ENCODE results near the gene AP2S1.
"Not testable (repeated sequence)": the region's sequence is repeated elsewhere in the genome, so short reads cannot be mapped to it uniquely, and the experiment has no call there.

The AP2S1 gene

DNA sequence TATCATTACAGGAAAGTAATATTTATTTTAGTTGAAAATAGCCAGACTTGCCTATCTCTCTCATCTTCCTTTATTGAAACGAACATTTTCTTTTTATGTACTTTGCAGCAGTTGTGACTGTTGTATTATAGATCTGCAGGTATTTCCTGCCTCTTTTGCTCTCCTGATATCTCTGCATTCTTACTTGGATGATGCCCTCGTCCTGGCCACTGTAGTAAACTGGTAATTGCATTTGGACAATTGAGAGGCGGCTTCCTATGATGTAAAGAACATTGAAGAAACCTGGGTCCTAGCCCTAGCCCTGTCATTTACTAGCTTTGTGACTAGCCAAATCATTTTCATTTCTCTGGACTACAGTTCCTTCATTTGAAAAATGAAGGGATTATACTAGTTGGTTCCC lies 16.5 kb upstream of the AP2S1 start:
- DNase-seq: no peak

DNA sequence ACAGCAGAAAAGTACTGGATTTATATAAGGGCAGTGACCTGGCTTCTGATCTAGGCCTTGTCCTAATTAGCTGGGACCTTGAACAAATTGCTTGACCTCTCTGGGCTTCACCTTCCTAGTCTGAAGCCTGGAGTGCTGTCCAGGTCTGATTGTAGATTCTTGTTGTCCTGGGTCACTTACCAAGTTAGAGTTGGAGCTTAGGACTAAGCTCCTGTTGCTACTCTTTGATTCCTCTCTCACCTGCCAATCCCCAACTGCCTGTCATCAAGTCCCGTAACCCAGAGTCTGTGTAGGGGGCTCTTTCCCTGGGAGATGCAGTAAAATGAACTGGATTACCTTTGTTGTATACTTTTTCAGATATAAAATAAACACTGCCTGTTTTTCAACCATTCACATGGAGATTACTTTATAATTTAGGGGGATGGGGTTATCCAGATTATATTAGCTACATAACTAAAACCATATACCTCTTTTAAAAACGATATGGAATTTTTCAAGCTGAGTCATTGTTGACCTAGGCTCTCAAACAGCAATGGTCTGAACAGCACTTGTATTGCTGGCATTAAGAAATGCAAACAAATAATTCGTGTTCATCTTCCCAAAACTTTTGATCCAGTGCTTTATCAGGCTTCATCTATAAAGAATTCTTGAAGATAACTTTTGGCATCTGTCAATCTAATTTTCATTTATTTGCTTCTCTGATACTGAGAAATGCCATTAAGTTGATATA lies 15.9 kb upstream of the AP2S1 start:
- DNase-seq: no peak

- DNase-seq: peak; percentile 75
Measured at GRCh38 chr19:46863818-46864629, 13.4 kb upstream of the AP2S1 start.

DNA sequence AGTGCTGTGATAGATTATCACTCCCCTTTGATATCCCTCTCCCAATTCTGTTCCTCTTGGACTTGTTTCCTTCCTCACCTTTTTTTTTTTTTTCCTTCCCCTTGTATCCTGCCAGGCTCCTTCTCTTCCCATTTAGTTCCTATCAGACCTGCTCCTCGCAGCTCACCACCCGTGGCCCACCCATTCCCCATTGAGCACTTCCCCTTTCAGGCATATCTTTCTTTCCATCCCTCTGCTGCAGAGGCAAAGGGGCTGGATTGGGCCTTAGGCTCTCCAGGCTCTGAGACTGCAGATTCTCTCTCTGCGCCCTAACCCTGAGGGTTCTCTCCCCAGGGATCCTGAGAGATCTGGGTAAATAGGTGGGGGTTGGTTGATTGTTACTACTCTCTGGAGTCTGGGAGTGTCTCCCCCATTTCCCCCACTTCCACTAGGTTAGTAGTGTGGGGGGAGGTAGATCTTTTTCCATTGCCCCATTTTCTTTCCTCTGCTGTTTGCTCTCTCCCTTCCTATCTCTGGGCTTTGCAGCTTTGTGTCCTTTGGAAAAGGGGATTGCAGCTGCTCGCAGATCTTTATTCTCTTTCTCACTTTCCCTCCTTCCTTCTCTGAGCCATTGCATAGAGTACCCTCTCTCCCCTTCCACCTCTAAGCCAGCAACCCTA lies 12.5 kb upstream of the AP2S1 start:
- no peak for DNase-seq

- DNase-seq: no peak
Measured at GRCh38 chr19:46862503-46862834, 11.8 kb upstream of the AP2S1 start.

- no peak for DNase-seq
Measured at GRCh38 chr19:46861691-46862502, 11.3 kb upstream of the AP2S1 start.

DNA sequence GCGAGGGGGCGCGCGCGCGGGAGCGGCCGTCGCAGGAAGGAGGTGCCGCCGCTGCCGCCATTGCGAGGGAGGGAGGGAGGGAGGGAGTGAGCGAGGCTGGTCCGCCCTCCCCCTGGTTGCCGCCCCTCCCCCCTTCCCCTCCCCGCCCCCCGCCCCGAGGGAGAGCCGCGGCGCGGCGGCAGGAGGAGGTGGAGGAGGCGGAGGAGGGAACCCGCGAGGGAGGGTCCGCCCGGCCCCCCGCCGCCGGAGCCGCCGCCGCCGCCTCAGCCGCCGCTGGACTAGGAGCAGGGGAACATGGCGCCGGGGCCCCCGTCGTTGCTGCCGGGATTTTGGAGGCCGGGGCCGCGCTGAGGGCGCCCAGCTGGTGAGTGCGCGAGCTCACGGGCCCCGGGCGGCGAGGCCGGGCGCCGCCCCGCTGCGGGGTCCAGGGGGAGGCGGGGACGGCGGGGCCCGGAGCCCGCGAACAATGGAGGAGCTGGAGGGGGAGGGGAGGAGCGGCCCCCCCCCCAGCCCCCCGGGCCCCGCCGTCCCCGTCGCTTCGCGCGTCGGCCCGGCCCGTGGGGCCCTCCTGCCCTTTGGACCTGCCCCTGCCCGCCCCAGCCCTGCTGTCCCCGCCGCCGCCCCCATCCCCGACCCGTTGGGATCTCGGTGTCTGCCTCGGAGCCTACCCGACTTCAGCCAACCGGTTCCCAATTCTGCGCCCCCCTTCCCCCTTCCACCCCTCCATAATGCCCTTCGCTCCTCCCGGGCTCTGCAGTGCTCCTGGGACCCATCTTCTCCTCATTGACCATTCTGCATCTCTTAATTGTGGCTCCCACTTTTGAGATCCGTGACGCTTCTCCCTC lies 10.4 kb upstream of the AP2S1 start, which contains the start of gene ARHGAP35:
Gene ARHGAP35, plus strand, starts transcription at position 152 of the 845 bp plus-strand sequence. CDS start 57,679 bp downstream, outside the sequence.
- no peak for DNase-seq

DNA sequence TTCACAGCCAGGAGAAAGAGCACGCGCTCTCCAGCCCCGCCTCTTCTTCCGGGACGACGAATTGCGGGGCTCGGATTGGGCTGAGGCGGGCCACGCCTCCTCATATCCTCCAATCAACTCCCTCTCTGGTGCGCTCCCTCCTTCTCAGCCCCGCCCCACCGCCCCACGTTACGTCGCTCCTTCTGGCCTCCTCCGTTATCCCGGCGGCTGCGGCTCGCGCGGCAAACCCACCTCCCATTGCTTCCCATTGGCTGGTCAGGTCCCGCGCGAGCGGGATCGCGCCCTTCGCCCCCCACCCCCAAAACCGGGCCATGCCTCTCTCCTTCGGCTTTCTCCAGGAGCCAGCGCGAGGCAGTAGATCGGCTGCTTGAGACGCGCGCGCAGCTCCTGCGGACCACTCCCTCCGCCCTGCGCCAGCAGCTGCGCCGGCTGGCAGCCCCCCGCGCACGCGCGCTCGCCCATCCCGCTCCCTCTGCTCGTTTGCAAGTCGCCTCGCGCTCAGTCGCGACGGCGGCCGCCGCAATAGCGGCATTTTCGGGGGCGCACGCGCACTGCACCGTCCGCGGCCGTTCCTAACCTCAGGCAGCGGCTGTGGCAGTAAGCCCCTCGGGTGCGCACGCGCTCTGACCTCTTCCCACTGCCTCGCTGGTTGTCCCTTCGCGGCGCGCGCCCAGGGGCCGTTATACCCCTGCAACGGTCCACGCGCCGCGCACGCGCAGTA lies 9.6 kb upstream of the AP2S1 start:
- peak; percentile 99 for DNase-seq

GRCh38 chr19:46859637-46860124 lies 9.0 kb upstream of the AP2S1 start:
- DNase-seq: peak; percentile 89

DNA sequence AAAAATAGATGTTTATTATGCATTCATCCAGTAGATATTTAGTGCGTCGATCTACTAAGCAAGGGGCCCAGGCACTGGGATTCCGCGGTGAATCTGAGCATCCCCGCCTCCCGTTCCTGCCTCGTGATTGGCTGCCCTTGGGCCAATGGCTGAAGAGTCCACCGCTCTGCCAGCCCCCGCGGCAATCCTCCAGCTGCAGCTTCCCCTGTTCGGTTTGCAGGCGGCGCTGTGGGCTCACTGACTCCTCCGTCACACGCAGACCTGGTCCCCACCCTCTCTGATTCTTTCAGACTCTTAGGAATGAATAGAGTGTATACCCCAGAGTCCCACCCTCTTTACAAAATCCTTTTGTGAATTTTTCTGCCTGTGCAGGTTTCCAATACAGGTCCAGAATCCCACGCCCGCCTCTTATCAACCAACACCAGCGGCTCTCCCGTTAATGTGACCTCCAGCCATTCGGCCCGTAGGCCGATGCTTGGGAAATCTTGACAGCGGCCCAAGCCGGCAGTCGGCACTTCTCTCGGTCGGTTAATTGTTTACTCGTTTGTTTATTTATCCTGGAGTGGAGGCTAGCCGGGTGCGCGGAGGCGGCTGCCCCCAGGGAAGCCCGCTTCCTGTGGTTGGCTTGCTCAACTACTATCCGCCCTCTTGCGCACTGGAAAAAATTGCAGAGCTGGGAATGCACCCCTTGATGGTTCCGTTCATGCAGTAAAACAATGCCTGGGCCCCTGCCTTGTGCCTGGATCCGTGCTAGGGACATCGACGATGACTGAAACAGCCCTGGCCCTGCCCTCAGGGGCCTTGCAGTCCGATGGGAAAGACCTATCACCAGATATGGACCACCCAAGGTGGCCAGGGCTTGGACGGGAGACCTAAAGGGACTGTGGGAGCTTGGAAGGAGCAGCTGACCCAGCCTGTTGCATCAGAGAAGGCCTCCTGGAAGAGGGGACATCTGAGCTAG lies 5.7 kb upstream of the AP2S1 start:
- DNase-seq: peak; percentile 91

- DNase-seq: not testable (repeated sequence)
Measured at GRCh38 chr19:46854698-46855097, 4.1 kb upstream of the AP2S1 start.

GRCh38 chr19:46852830-46853229 lies 2.2 kb upstream of the AP2S1 start:
- no peak for DNase-seq

- DNase-seq: no peak
Measured at GRCh38 chr19:46849610-46850009, 1.0 kb downstream of the AP2S1 start.

DNA sequence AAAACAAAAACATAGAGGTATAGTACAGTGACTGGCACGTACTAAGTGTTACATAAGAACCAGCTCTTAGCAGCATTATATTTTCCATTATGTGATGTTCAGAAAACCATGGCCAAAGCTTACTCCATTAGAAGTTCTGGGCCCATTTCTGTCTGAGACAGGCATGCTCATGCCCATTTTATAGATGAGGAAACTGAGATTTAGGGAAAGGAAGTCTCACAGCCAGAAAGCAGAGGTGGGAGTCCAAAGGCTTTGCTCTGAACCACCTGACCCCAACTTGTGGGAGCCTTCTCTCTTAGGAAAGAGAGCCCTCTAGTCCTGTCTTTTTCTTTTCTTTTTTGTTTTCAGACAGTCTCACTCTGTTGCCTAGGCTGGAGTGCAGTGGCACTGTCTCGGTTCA lies 2.3 kb downstream of the AP2S1 start:
- no peak for DNase-seq

DNA sequence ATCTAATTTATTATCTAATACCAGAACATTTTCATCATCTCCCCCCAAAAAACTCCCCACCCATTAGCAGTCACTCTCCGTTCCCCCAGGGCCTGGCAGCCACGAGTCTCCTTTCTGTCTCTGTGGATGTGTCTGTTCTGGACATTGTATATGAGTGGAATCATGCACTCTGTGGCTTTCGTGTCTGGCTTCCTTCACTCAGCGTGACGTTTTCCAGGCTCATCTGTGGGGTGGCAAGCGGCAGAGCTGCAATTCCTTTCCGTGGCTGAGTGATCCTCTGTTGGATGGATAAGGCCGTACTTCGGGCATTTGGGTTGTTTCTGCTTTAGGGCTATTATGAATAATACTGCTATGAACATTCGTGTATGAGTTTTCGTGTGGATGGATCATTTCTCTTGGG lies 3.1 kb downstream of the AP2S1 start:
- no peak for DNase-seq

GRCh38 chr19:46845959-46846459 lies 4.6 kb downstream of the AP2S1 start:
- DNase-seq: no peak

DNA sequence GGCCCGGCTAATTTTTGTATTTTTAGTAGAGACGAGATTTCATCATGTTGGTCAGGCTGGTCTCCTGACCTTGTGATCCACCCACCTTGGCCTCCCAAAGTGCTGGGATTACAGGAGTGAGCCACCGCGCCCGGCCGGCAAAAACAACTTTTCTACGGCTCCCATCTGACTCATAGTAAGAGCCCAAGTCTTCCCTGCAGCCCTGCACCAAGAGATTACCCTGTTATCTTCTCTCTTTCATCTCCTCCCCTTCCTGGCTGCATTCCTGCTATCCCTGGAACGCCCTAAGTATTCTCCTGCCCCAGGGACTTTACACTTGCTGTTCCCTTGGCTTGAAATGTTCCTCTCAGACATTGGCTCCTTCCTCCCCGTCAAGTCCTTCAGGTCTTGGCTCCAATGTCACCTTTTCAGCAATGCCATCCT lies 6.6 kb downstream of the AP2S1 start:
- DNase-seq: no peak

GRCh38 chr19:46842791-46843190 lies 7.9 kb downstream of the AP2S1 start:
- no peak for DNase-seq

GRCh38 chr19:46841458-46842083 lies 9.1 kb downstream of the AP2S1 start:
- DNase-seq: no peak
